HCT116 (cell line): ENCODE measurements around the gene CHST11. TPM values are rescaled to one million over a fixed set of nuclear protein-coding genes. Genes with fewer than 3 reads are reported as not detected.

Experiments used
- ATAC-seq: fragments of 200-7000 bp; cut with Tn5 transposase; 2 replicates; pipeline ENCODE4 v1.9.1; 2020; ENCODE audit warnings: mild to moderate bottlenecking, moderate library complexity
- BruUV-seq: library from RNA; stranded (reverse); fragments of 400-500 nt; replicated peaks from 2 replicates; lab custom pipeline; 2021; lab: Mats Ljungman, UMichigan
- CTCF ChIA-PET: fragments of 300-600 bp; sonication (Branson Sonifier 250); formaldehyde crosslinking; loops from one replicate; lab custom pipeline; 2021; ENCODE audit warnings: antibody characterized with exemption; lab: Charles Lee
- POLR2A ChIA-PET: fragments of 300-600, 350-600 bp; sonication (Branson Sonifier 250); formaldehyde crosslinking; loops from one replicate; lab custom pipeline; 2021; ENCODE audit warnings: antibody characterized with exemption; lab: Charles Lee
- RAD21 ChIA-PET, 2 experiments: fragments of 300-600 bp; sonication (Branson Sonifier 250); formaldehyde crosslinking; loops; one replicate each; lab custom pipeline; 2023; ENCODE audit warnings: low total read pairs in 2 of 2; ENCODE audit not compliant: uncharacterized antibody in 2 of 2, unreplicated experiment in 2 of 2, low non-redundant PET in 1 of 2; lab: Charles Lee
- DNase-seq: peaks from one replicate; pipeline ENCODE4 v3.0.0-alpha.2; 2010; ENCODE audit warnings: low read depth, low spot score
- H2AFZ ChIP-seq: fragments of 200-600 bp; shearing (Covaris generic), sonication (generic); 2 replicates; pipeline ENCODE4 v1.6.1; 2017; ENCODE audit warnings: low read depth, mixed run types, mixed read lengths, antibody characterized with exemption, low read length; ENCODE audit not compliant: poor library complexity, severe bottlenecking
- H3K27ac ChIP-seq: 2 replicates; pipeline ENCODE4 v1.5.1; 2012; ENCODE audit warnings: low read depth, low read length
- H3K27me3 ChIP-seq: fragments of 200-600 bp; sonication (generic); 2 replicates; pipeline ENCODE4 v1.6.1; 2016; ENCODE audit warnings: mixed run types, low read length, mixed read lengths; ENCODE audit not compliant: insufficient read depth
- H3K36me3 ChIP-seq, 2 experiments: fragments of 200-500 bp in 1 of 2; fragments of 200-600 bp in 1 of 2; sonication (Bioruptor generic) in 1 of 2; sonication (generic) in 1 of 2; 2 replicates each; pipeline versions ENCODE4 v1.5.1 to v1.6.1; 2014 to 2016; ENCODE audit warnings: low read length in 2 of 2, inconsistent platforms in 1 of 2, mixed read lengths in 1 of 2, mixed run types in 1 of 2; ENCODE audit not compliant: insufficient read depth in 2 of 2, control insufficient read depth in 1 of 2
- H3K4me1 ChIP-seq, 2 experiments: fragments of 200-600 bp in 1 of 2; sonication (generic) in 1 of 2; 2 replicates each; pipeline versions ENCODE4 v1.5.1 to v1.6.1; 2012 to 2017; ENCODE audit warnings: low read length in 2 of 2, inconsistent platforms in 1 of 2, mild to moderate bottlenecking in 1 of 2, mixed read lengths in 1 of 2, mixed run types in 1 of 2, moderate library complexity in 1 of 2; ENCODE audit not compliant: insufficient read depth in 2 of 2, control insufficient read depth in 1 of 2
- H3K4me2 ChIP-seq: fragments of 200-600 bp; sonication (generic); 2 replicates; pipeline ENCODE4 v1.6.1; 2017; ENCODE audit warnings: mixed run types, low read length, mixed read lengths
- H3K4me3 ChIP-seq, 2 experiments: fragments of 200-600 bp in 1 of 2; sonication (generic) in 1 of 2; replicated peaks in 1 of 2; 2 replicates each; pipeline ENCODE4 v1.5.1; 2011 to 2016; ENCODE audit warnings: low read length in 2 of 2, control low read depth in 1 of 2, low read depth in 1 of 2, mild to moderate bottlenecking in 1 of 2, mixed read lengths in 1 of 2, mixed run types in 1 of 2
- H3K79me2 ChIP-seq: fragments of 200-600 bp; sonication (generic); 2 replicates; pipeline ENCODE4 v1.6.1; 2017; ENCODE audit warnings: mild to moderate bottlenecking, mixed run types, low read length, moderate library complexity, mixed read lengths; ENCODE audit not compliant: insufficient read depth
- H3K9ac ChIP-seq: fragments of 200-600 bp; sonication (generic); 2 replicates; pipeline ENCODE4 v1.6.1; 2016; ENCODE audit warnings: low read length, mixed read lengths
- H3K9me2 ChIP-seq: fragments of 200-600 bp; sonication (generic), shearing (Covaris generic); 2 replicates; pipeline ENCODE4 v1.6.1; 2017; ENCODE audit warnings: mixed run types, mild to moderate bottlenecking, moderate library complexity; ENCODE audit not compliant: insufficient read depth
- H3K9me3 ChIP-seq, 2 experiments: fragments of 200-500 bp in 1 of 2; fragments of 200-600 bp in 1 of 2; sonication (Bioruptor generic) in 1 of 2; sonication (generic) in 1 of 2; 2 replicates each; pipeline ENCODE4 v1.6.1; 2014 to 2017; ENCODE audit warnings: low read length in 2 of 2, mixed read lengths in 2 of 2, inconsistent platforms in 1 of 2, low read depth in 1 of 2, mild to moderate bottlenecking in 1 of 2, mixed run types in 1 of 2, moderate library complexity in 1 of 2; ENCODE audit not compliant: control insufficient read depth in 1 of 2, insufficient read depth in 1 of 2
- H4K20me1 ChIP-seq: fragments of 200-600 bp; sonication (generic), shearing (Covaris generic); 2 replicates; pipeline ENCODE4 v1.6.1; 2017; ENCODE audit warnings: mixed run types, mild to moderate bottlenecking, moderate library complexity; ENCODE audit not compliant: insufficient read depth
- CBX3 ChIP-seq: IDR thresholded peaks from 2 replicates; pipeline ENCODE4 v1.6.1; 2012; ENCODE audit warnings: low read depth
- CEBPB ChIP-seq: IDR thresholded peaks from 2 replicates; pipeline ENCODE4 v1.6.1; 2012; ENCODE audit warnings: low read depth
- EGR1 ChIP-seq: IDR thresholded peaks from 2 replicates; pipeline ENCODE4 v1.6.1; 2012; ENCODE audit warnings: low read depth
- ELF1 ChIP-seq: IDR thresholded peaks from 2 replicates; pipeline ENCODE4 v1.6.1; 2012; ENCODE audit warnings: low read depth, borderline replicate concordance
- FOSL1 ChIP-seq: IDR thresholded peaks from 2 replicates; pipeline ENCODE4 v1.6.1; 2012; ENCODE audit warnings: low read depth
- JUND ChIP-seq: IDR thresholded peaks from 2 replicates; pipeline ENCODE4 v1.6.1; 2012
- MAX ChIP-seq: IDR thresholded peaks from 2 replicates; pipeline ENCODE4 v1.6.1; 2012
- RAD21 ChIP-seq: IDR thresholded peaks from 2 replicates; pipeline ENCODE4 v1.6.1; 2012; ENCODE audit warnings: low read depth, mild to moderate bottlenecking
- SIN3A ChIP-seq: IDR thresholded peaks from 2 replicates; pipeline ENCODE4 v1.6.1; 2012; ENCODE audit warnings: low read depth
- SP1 ChIP-seq: IDR thresholded peaks from 2 replicates; pipeline ENCODE4 v1.6.1; 2012; ENCODE audit warnings: low read depth
- SRF ChIP-seq: IDR thresholded peaks from 2 replicates; pipeline ENCODE4 v1.6.1; 2012; ENCODE audit warnings: low read depth
- TCF7L2 ChIP-seq: IDR thresholded peaks from 2 replicates; pipeline ENCODE4 v1.7.0; 2011; ENCODE audit warnings: borderline replicate concordance, inconsistent platforms; ENCODE audit not compliant: insufficient read depth, insufficient read length; ENCODE audit errors: extremely low read depth
- YY1 ChIP-seq: IDR thresholded peaks from 2 replicates; pipeline ENCODE4 v1.6.1; 2011; ENCODE audit warnings: low read length, low read depth, moderate library complexity, mild to moderate bottlenecking; ENCODE audit not compliant: insufficient replicate concordance; ENCODE audit errors: extremely low read depth
- ZFX ChIP-seq: fragments of 450-650 bp; IDR thresholded peaks from 2 replicates; pipeline ENCODE4 v1.6.1; 2017
- ZNF274 ChIP-seq: fragments of 200-500 bp; sonication (Bioruptor generic); IDR thresholded peaks from 2 replicates; pipeline ENCODE4 v1.6.1; 2014; ENCODE audit warnings: mild to moderate bottlenecking, low read depth, low read length, inconsistent platforms
- intact Hi-C: fragments of 100-400 bp; cut with micrococcal nuclease; formaldehyde crosslinking; loops from 2 replicates; pipeline ENCODE4 v1.10.0; 2022
- total RNA-seq: library from RNA; stranded (reverse); gene quantifications from one replicate; pipeline ENCODE4 v1.2.1, GENCODE V29; 2021; ENCODE audit not compliant: unreplicated experiment
- TF ChIP-seq, protein P1 (sequence below): IDR thresholded peaks from 2 replicates; pipeline ENCODE4 v1.6.1; 2012
- TF ChIP-seq, protein P2 (sequence below): IDR thresholded peaks from 2 replicates; pipeline ENCODE4 v1.6.1; 2011; ENCODE audit warnings: mild to moderate bottlenecking, low read length, moderate library complexity; ENCODE audit not compliant: insufficient replicate concordance; ENCODE audit errors: extremely low read depth
- TF ChIP-seq, protein P3 (sequence below), 3 experiments: fragments of 200-600 bp in 1 of 3; sonication (generic) in 1 of 3; IDR thresholded peaks in 2 of 3; conservative IDR thresholded peaks in 1 of 3; 2 replicates each; pipeline ENCODE4 v1.5.1; 2012 to 2017; ENCODE audit warnings: low read depth in 2 of 3, low read length in 2 of 3, antibody characterized with exemption in 1 of 3, borderline replicate concordance in 1 of 3, control low read depth in 1 of 3, mild to moderate bottlenecking in 1 of 3, mixed read lengths in 1 of 3, mixed run types in 1 of 3, moderate library complexity in 1 of 3; ENCODE audit not compliant: insufficient read depth in 1 of 3

The CHST11 gene
- total RNA-seq, 1 experiment from 2014 or later, result 10.1 TPM

GRCh38 chr12:104477510-104478390 is 21.0 kb downstream of the CHST11 start (continued):
- TF ChIP-seq CEBPB (no peak), SRF (no peak), SP1 (no peak), ZFX (no peak)
- TF ChIP-seq, protein P1, sequence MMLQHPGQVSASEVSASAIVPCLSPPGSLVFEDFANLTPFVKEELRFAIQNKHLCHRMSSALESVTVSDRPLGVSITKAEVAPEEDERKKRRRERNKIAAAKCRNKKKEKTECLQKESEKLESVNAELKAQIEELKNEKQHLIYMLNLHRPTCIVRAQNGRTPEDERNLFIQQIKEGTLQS, result no peak

GRCh38 chr12:104478396-104479122 is 21.8 kb downstream of the CHST11 start:
- H3K4me1 ChIP-seq, result peaks cover 6 to 13% of the 10 kb centered on the region in 2 experiments; a peak in 3 of 4 replicates
- H2AFZ ChIP-seq, result no peak overlapping the region
- H3K9me2 ChIP-seq, result no peaks in the 10 kb centered on the region
- no peaks in the 10 kb centered on the region for H3K36me3 ChIP-seq
- DNase-seq (no peak), ATAC-seq (no peak)
- ChIA-PET CTCF (no interaction called here), POLR2A (no interaction called here), RAD21 (no interaction called here)
- no peaks in the 10 kb centered on the region for H3K9me3 ChIP-seq
- H3K27me3 ChIP-seq, result no peaks in the 10 kb centered on the region
- H4K20me1 ChIP-seq, result no peaks in the 10 kb centered on the region
- H3K9ac ChIP-seq, result no peak overlapping the region
- no peaks in the 10 kb centered on the region for H3K79me2 ChIP-seq
- H3K27ac ChIP-seq, result no peak overlapping the region
- no peak overlapping the region for H3K4me3 ChIP-seq
- no TSS peak for BruUV-seq
- no peak for TF ChIP-seq JUND
- no peak for TF ChIP-seq ZFX
- TF ChIP-seq, protein P1, result no peak
- no peak for TF ChIP-seq ZNF274
- no peak for TF ChIP-seq SIN3A
- TF ChIP-seq, protein P2, sequence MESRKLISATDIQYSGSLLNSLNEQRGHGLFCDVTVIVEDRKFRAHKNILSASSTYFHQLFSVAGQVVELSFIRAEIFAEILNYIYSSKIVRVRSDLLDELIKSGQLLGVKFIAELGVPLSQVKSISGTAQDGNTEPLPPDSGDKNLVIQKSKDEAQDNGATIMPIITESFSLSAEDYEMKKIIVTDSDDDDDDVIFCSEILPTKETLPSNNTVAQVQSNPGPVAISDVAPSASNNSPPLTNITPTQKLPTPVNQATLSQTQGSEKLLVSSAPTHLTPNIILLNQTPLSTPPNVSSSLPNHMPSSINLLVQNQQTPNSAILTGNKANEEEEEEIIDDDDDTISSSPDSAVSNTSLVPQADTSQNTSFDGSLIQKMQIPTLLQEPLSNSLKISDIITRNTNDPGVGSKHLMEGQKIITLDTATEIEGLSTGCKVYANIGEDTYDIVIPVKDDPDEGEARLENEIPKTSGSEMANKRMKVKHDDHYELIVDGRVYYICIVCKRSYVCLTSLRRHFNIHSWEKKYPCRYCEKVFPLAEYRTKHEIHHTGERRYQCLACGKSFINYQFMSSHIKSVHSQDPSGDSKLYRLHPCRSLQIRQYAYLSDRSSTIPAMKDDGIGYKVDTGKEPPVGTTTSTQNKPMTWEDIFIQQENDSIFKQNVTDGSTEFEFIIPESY, result no peak
- TF ChIP-seq EGR1, result no peak
- no peak for TF ChIP-seq MAX
- TF ChIP-seq FOSL1, result no peak
- no peak for TF ChIP-seq RAD21
- TF ChIP-seq, protein P3, sequence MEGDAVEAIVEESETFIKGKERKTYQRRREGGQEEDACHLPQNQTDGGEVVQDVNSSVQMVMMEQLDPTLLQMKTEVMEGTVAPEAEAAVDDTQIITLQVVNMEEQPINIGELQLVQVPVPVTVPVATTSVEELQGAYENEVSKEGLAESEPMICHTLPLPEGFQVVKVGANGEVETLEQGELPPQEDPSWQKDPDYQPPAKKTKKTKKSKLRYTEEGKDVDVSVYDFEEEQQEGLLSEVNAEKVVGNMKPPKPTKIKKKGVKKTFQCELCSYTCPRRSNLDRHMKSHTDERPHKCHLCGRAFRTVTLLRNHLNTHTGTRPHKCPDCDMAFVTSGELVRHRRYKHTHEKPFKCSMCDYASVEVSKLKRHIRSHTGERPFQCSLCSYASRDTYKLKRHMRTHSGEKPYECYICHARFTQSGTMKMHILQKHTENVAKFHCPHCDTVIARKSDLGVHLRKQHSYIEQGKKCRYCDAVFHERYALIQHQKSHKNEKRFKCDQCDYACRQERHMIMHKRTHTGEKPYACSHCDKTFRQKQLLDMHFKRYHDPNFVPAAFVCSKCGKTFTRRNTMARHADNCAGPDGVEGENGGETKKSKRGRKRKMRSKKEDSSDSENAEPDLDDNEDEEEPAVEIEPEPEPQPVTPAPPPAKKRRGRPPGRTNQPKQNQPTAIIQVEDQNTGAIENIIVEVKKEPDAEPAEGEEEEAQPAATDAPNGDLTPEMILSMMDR (IDR thresholded peaks at IDR 0.05 in 2 of 3, conservative IDR thresholded peaks at IDR 0.05 in 1 of 3; ENCODE audit: borderline replicate concordance in 1 of 3, insufficient read depth in 1 of 3, low read depth in 2 of 3, low read length in 2 of 3), result no peak
- TF ChIP-seq SRF, result no peak
- no peak for TF ChIP-seq YY1
- no peak for TF ChIP-seq ELF1
- TF ChIP-seq TCF7L2, result no peak
- TF ChIP-seq CBX3, result no peak
- no peak overlapping the region for H3K4me2 ChIP-seq
- intact Hi-C loops, result no loop called here
